ENCODE data around the gene VPS13D. TPM values are rescaled to one million over a fixed set of nuclear protein-coding genes. Genes with fewer than 3 reads are reported as not detected.
A peak's percentile ranks its signal among the peaks of the same experiment; 100 is the strongest.
"Not testable (repeated sequence)": the region's sequence is repeated elsewhere in the genome, so short reads cannot be mapped to it uniquely, and the experiment has no call there.

The VPS13D gene
- polyA plus RNA-seq, 1 experiment = 22.3 TPM

- peak; percentile 63 for DNase-seq (ENCODE audit: low read depth)
- Histone ChIP-seq H3K36me3 (ENCODE audit: control insufficient read depth, insufficient read depth, low read length) (no peaks in the 10 kb centered on the region), H3K4me3 (ENCODE audit: low read depth, low read length) (no peak overlapping the region), H3K27me3 (ENCODE audit: control insufficient read depth, insufficient read depth, low read length) (no peaks in the 10 kb centered on the region)
- TF ChIP-seq CTCF (IDR thresholded peaks at IDR 0.05; ENCODE audit: insufficient read depth, low read depth, low read length) = peak; percentile 23; the same call in 1 of the 2 replicates
- ChIA-PET POLR2A (interaction anchor here (0.6 to 1.0 kb wide), 3 partner anchors 106 to 195 kb away, joined by 4 to 8 read pairs (median 4); partner anchors contain the start of gene DHRS3), CTCF (interaction anchor here (0.8 to 1.0 kb wide), 3 partner anchors 41 to 166 kb away, joined by 3 read pairs; no protein-coding TSS in a partner anchor)
Measured at GRCh38 chr1:12454406-12455391, 224.9 kb downstream of the VPS13D start.

DNA sequence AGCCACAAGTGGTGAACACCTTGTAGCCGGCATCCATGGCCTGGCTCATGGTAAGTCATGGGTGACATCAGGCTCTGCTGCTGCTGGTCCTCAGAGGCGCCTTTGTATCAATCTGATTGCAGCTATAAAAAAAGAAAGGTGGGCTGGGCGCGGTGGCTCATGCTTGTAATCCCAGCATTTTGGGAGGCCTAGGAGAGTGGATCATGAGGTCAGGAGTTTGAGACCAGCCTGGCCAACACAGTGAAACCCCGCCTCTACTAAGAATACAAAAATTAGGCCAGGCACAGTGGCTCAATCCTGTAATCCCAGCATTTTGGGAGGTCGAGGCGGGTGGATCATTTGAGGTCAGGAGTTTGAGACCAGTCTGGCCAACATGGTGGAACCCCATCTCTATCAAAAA, 226.3 kb downstream of the VPS13D start:
- CTCF ChIA-PET; H3K4me3 ChIP-seq (ENCODE audit: low read depth, low read length); POLR2A ChIA-PET; H3K27me3 ChIP-seq (ENCODE audit: control insufficient read depth, insufficient read depth, low read length); DNase-seq (ENCODE audit: low read depth); H3K36me3 ChIP-seq (ENCODE audit: control insufficient read depth, insufficient read depth, low read length): not testable (repeated sequence)

- Histone ChIP-seq H3K4me3 (ENCODE audit: low read depth, low read length) (no peak overlapping the region), H3K36me3 (ENCODE audit: control insufficient read depth, insufficient read depth, low read length) (no peaks in the 10 kb centered on the region), H3K27me3 (ENCODE audit: control insufficient read depth, insufficient read depth, low read length) (no peaks in the 10 kb centered on the region)
- CTCF ChIA-PET = interaction anchor here (0.6 to 1.8 kb wide), 4 partner anchors 18 to 230 kb away, joined by 3 to 4 read pairs (median 4); no protein-coding TSS in a partner anchor
- TF ChIP-seq CTCF (IDR thresholded peaks at IDR 0.05; ENCODE audit: insufficient read depth, low read depth, low read length) = no peak
- DNase-seq (ENCODE audit: low read depth) = peak; percentile 51
- POLR2A ChIA-PET = interaction anchor here (1.6 kb wide), 1 partner anchor 8 kb away, joined by 5 read pairs; no protein-coding TSS in a partner anchor
Measured at GRCh38 chr1:12456979-12457378, 227.1 kb downstream of the VPS13D start.

- ChIA-PET POLR2A (interaction anchor here (1.6 kb wide), 1 partner anchor 9 kb away, joined by 5 read pairs; no protein-coding TSS in a partner anchor), CTCF (interaction anchor here (0.6 to 1.8 kb wide), 4 partner anchors 17 to 231 kb away, joined by 3 to 4 read pairs (median 4); no protein-coding TSS in a partner anchor)
- no peak for DNase-seq (ENCODE audit: low read depth)
Measured at GRCh38 chr1:12457771-12458170, 227.9 kb downstream of the VPS13D start.

DNA sequence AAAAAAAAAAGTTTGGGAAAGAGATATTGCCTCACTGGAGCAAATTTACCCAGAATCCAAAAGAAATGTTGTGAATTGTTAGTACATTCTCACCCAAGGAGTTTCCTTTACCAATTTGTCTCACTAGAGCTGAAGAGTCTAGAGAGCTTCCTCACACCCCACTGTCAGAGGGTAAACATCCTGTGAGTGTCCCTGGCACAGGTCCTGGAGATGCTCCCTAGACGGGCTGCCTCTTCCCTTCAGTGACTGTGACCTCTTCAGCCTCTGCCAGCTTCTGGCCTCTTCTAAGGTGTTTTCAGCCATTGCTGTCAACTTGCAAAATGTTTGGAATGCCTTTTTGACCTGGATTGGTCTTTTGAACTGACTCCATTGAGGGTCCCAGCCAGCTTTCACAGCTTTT, 228.7 kb downstream of the VPS13D start:
- H3K36me3 ChIP-seq (ENCODE audit: control insufficient read depth, insufficient read depth, low read length) = no peaks in the 10 kb centered on the region
- CTCF ChIA-PET = interaction anchor here (0.7 to 1.8 kb wide), 2 partner anchors 16 to 188 kb away, joined by 3 to 4 read pairs; no protein-coding TSS in a partner anchor
- POLR2A ChIA-PET = interaction anchor here (1.6 kb wide), 1 partner anchor 10 kb away, joined by 5 read pairs; no protein-coding TSS in a partner anchor
- no peak for DNase-seq (ENCODE audit: low read depth)
- H3K27me3 ChIP-seq (ENCODE audit: control insufficient read depth, insufficient read depth, low read length) = no peaks in the 10 kb centered on the region
- H3K4me3 ChIP-seq (ENCODE audit: low read depth, low read length) = no peak overlapping the region
- no peak for TF ChIP-seq CTCF (IDR thresholded peaks at IDR 0.05; ENCODE audit: insufficient read depth, low read depth, low read length)

More at GRCh38 chr1:12457771-12458170, 227.9 kb downstream of the VPS13D start:
- TF ChIP-seq CTCF (IDR thresholded peaks at IDR 0.05; ENCODE audit: insufficient read depth, low read depth, low read length) = no peak
- no peak overlapping the region for H3K4me3 ChIP-seq (ENCODE audit: low read depth, low read length)
- no peaks in the 10 kb centered on the region for H3K27me3 ChIP-seq (ENCODE audit: control insufficient read depth, insufficient read depth, low read length)
- no peaks in the 10 kb centered on the region for H3K36me3 ChIP-seq (ENCODE audit: control insufficient read depth, insufficient read depth, low read length)
